Measurements from ENCODE around the gene SLC6A11. TPM values are rescaled to one million over a fixed set of nuclear protein-coding genes. Genes with fewer than 3 reads are reported as not detected.

Gene SLC6A11
- total RNA-seq, 1 experiment from 2014 or later = not detected

- no TSS peak for BruUV-seq (replicated peaks)
Observed at GRCh38 chr3:10858091-10858490, 42.1 kb downstream of the SLC6A11 start.

GRCh38 chr3:10867384-10867783 lies 51.4 kb downstream of the SLC6A11 start:
- no peak overlapping the region for H3K4me2 ChIP-seq
- no peak overlapping the region for H3K27ac ChIP-seq
- H3K27me3 ChIP-seq (ENCODE audit: insufficient read depth, low read depth) = peaks cover 33% of the 10 kb centered on the region
- DNase-seq = no peak
- H3K4me3 ChIP-seq = no peak overlapping the region
- no peaks in the 10 kb centered on the region for H3F3A ChIP-seq (ENCODE audit: insufficient read depth, low read depth)
- POLR2A ChIA-PET (ENCODE audit: unreplicated experiment) = no interaction called here
- H3K4me1 ChIP-seq (replicated peaks; ENCODE audit: insufficient read depth) = no peaks in the 10 kb centered on the region
- no peaks in the 10 kb centered on the region for H4K20me1 ChIP-seq (ENCODE audit: insufficient read depth)
- intact Hi-C loops (cut with micrococcal nuclease; ENCODE audit: unreplicated experiment) = no loop called here
- no peak overlapping the region for H2AFZ ChIP-seq
- no peaks in the 10 kb centered on the region for H3K79me2 ChIP-seq (ENCODE audit: low read depth)
- no peaks in the 10 kb centered on the region for H3K9me2 ChIP-seq (ENCODE audit: insufficient read depth)
- TF ChIP-seq EZH2 (IDR thresholded peaks at IDR 0.05; ENCODE audit: low read depth) (no peak), CTCF (conservative IDR thresholded peaks at IDR 0.05) (no peak)
- no TSS peak for BruUV-seq (replicated peaks)
- no peaks in the 10 kb centered on the region for H3K9me3 ChIP-seq (ENCODE audit: insufficient read depth, low read depth)
- CTCF ChIA-PET = no interaction called here
- no peaks in the 10 kb centered on the region for H3K36me3 ChIP-seq (ENCODE audit: low read depth)

More at GRCh38 chr3:10858091-10858490, 42.1 kb downstream of the SLC6A11 start:
- Histone ChIP-seq H3K36me3 (ENCODE audit: low read depth) (no peaks in the 10 kb centered on the region), H3K9me3 (ENCODE audit: insufficient read depth, low read depth) (no peaks in the 10 kb centered on the region), H3K4me2 (no peak overlapping the region), H3K4me3 (no peak overlapping the region), H3K9me2 (ENCODE audit: insufficient read depth) (no peaks in the 10 kb centered on the region), H3K27me3 (ENCODE audit: insufficient read depth, low read depth) (peaks cover 30% of the 10 kb centered on the region), H3F3A (ENCODE audit: insufficient read depth, low read depth) (no peaks in the 10 kb centered on the region), H4K20me1 (ENCODE audit: insufficient read depth) (no peaks in the 10 kb centered on the region), H3K4me1 (replicated peaks; ENCODE audit: insufficient read depth) (no peaks in the 10 kb centered on the region), H3K27ac (no peak overlapping the region), H2AFZ (no peak overlapping the region), H3K79me2 (ENCODE audit: low read depth) (no peaks in the 10 kb centered on the region)
- POLR2A ChIA-PET (ENCODE audit: unreplicated experiment) = no interaction called here
- intact Hi-C loops (cut with micrococcal nuclease; ENCODE audit: unreplicated experiment) = no loop called here
- CTCF ChIA-PET = no interaction called here
- TF ChIP-seq EZH2 (IDR thresholded peaks at IDR 0.05; ENCODE audit: low read depth) = no peak
- TF ChIP-seq CTCF (conservative IDR thresholded peaks at IDR 0.05) = no peak
- DNase-seq = no peak

DNA sequence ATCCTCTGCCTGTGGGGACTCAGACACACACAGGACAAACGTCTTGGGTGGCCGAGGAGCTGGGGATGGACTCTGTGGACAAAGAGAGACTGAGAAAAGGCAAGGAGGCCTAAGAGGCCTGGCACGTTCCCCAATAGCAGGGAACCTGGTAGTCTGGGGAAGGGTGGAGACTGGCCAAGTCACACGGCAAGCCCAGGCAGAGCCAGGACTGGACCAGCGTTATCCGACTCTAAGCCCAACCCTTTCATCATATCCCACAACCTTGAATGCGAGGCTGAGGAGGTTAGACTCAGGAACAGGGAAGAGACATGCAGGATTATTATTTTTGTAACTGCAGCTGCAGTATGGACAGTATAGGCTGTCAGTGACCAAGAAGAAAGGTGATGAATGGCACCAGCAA lies 53.4 kb downstream of the SLC6A11 start:
- intact Hi-C loops (cut with micrococcal nuclease; ENCODE audit: unreplicated experiment) = no loop called here
- BruUV-seq (replicated peaks) = no TSS peak

More for the DNA sequence above, 53.4 kb downstream of the SLC6A11 start:
- H3K9me3 ChIP-seq (ENCODE audit: insufficient read depth, low read depth) = no peaks in the 10 kb centered on the region
- H3K4me3 ChIP-seq = no peak overlapping the region
- no peak overlapping the region for H2AFZ ChIP-seq
- POLR2A ChIA-PET (ENCODE audit: unreplicated experiment) = no interaction called here
- H3K27ac ChIP-seq = no peak overlapping the region
- TF ChIP-seq EZH2 (IDR thresholded peaks at IDR 0.05; ENCODE audit: low read depth) (no peak), CTCF (conservative IDR thresholded peaks at IDR 0.05) (no peak)
- H3K27me3 ChIP-seq (ENCODE audit: insufficient read depth, low read depth) = peaks cover 37% of the 10 kb centered on the region
- H3K4me1 ChIP-seq (replicated peaks; ENCODE audit: insufficient read depth) = no peaks in the 10 kb centered on the region
- H3K9me2 ChIP-seq (ENCODE audit: insufficient read depth) = 0 out of 2 replicates have a peak, but pooled peaks cover 3% of the 10 kb centered on the region
- DNase-seq = no peak
- H3K79me2 ChIP-seq (ENCODE audit: low read depth) = no peaks in the 10 kb centered on the region
- H4K20me1 ChIP-seq (ENCODE audit: insufficient read depth) = no peaks in the 10 kb centered on the region
- H3K4me2 ChIP-seq = no peak overlapping the region
- H3K36me3 ChIP-seq (ENCODE audit: low read depth) = no peaks in the 10 kb centered on the region
- CTCF ChIA-PET = no interaction called here
- no peaks in the 10 kb centered on the region for H3F3A ChIP-seq (ENCODE audit: insufficient read depth, low read depth)
